ENCODE data around the gene EYS. TPM values are rescaled to one million over a fixed set of nuclear protein-coding genes. Genes with fewer than 3 reads are reported as not detected.

EYS gene
- total and polyA plus RNA-seq, 2 of the 8 experiments (the other 6 are each of a cell fraction or from before 2014, with no cell fraction given), result 0.05 to 0.13 TPM

GRCh38 chr6:63764318-63764916 lies 1942.6 kb downstream of the EYS start (continued):
- no peak for TF ChIP-seq CBX8 (IDR thresholded peaks at IDR 0.05; ENCODE audit: borderline replicate concordance, low read depth, low read length)

Measured in H1 (cell line).